C4-2B (cell line): ENCODE data around the gene FCRL1.

Source experiments
- H3K27ac ChIP-seq: fragments of 450-650 bp; 2 replicates; pipeline ENCODE4 v1.5.1; 2017
- ZFX ChIP-seq: fragments of 450-650 bp; IDR thresholded peaks from 2 replicates; pipeline ENCODE4 v1.6.1; 2017
- TF ChIP-seq, protein P1 (sequence below): fragments of 450-650 bp; conservative IDR thresholded peaks from 2 replicates; pipeline ENCODE4 v1.5.1; 2017; ENCODE audit warnings: mild to moderate bottlenecking

The FCRL1 gene, protein sequence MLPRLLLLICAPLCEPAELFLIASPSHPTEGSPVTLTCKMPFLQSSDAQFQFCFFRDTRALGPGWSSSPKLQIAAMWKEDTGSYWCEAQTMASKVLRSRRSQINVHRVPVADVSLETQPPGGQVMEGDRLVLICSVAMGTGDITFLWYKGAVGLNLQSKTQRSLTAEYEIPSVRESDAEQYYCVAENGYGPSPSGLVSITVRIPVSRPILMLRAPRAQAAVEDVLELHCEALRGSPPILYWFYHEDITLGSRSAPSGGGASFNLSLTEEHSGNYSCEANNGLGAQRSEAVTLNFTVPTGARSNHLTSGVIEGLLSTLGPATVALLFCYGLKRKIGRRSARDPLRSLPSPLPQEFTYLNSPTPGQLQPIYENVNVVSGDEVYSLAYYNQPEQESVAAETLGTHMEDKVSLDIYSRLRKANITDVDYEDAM

DNA sequence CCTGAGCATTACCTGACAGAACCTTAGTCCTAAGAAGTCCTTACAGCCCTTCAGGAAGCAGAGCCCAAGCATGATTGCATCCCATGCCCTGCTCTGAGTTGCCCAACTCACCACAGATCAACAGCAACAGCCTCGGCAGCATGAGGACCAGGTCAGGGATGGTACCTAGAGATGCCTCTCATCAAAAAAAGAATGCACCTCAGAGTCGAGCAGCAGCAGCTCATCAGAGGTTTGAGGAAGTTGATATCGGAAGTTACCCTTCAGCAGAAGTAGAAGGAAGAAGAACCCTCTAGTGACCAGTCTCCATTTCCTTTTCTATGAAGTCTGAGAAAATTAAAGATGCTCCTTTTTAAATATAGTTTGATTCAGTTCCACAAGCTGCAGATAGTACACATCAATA is at the start of gene FCRL1:
TSS of gene FCRL1 (minus strand) at position 225 of the 400 bp plus-strand sequence. CDS start at position 142, 83 bp downstream.
- no peak for TF ChIP-seq ZFX
- TF ChIP-seq, protein P1, sequence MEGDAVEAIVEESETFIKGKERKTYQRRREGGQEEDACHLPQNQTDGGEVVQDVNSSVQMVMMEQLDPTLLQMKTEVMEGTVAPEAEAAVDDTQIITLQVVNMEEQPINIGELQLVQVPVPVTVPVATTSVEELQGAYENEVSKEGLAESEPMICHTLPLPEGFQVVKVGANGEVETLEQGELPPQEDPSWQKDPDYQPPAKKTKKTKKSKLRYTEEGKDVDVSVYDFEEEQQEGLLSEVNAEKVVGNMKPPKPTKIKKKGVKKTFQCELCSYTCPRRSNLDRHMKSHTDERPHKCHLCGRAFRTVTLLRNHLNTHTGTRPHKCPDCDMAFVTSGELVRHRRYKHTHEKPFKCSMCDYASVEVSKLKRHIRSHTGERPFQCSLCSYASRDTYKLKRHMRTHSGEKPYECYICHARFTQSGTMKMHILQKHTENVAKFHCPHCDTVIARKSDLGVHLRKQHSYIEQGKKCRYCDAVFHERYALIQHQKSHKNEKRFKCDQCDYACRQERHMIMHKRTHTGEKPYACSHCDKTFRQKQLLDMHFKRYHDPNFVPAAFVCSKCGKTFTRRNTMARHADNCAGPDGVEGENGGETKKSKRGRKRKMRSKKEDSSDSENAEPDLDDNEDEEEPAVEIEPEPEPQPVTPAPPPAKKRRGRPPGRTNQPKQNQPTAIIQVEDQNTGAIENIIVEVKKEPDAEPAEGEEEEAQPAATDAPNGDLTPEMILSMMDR = no peak

DNA sequence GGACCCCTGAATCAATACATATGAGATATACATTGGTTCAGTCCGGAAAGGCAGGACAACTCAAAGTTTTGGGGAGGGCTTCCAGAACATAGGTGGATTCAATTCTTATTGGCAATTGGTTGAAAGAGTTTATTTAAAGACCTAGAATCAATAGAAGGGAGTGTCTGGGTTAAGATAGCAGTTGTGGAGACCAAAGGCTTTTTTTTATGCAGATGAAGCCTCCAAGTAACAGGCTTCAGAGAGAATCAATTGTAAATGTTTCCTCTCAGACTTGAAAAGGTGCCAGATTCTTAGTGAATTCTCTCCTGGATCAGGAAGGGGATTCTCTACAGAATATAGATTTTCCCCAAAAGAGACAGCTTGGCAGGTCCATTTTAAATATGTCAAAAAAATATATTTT is 48.7 kb upstream of the FCRL1 start:
- H3K27ac ChIP-seq = no peak overlapping the region
- TF ChIP-seq, protein P1 = no peak
- no peak for TF ChIP-seq ZFX

More for the DNA sequence above, at the start of gene FCRL1:
- H3K27ac ChIP-seq = no peak within 1 kb of the TSS

DNA sequence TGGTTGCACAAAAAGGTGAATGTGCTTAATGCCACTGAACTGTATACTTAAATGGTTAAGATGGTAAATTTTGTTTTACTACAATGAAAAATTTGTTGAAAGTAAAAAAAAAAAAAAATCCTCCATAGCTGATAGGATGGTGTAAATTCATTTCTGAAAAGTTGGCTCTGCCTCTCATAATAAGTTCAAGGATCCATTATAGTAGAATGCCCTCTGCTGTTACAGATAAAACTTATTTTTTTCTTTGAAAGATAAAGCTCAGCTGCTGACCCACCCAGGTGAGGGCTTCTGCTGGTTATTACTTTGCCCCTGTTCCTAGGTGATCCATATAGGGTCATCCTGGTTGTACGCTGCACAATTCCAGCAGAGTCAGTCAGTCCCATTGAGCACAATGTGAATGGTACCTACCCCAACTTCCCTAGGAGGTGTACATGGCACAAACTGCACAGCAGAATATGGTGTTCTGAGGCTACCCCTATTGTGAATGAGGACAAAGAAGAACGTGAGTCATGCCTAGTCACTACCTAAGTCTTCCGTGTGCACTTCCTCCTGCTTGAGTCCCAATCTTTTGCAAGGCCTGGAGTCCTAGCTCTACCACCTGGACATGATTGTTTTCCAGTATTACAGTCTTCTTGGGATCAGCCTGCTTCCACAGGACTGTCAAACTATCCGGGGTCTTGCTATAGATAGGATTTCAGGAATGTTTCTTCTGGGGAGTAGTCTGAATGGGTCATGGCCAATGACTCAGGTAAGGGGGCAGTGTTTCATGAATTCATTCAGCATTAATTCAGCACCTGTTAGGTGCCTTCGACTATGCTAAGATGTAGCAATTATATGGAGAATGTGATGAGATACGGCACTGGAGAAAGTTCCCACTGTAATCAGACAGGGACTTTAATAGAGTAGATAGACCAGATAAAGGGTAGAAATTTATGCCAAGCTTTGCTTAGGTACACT is 42.5 kb upstream of the FCRL1 start:
- H3K27ac ChIP-seq = no peak overlapping the region
- TF ChIP-seq, protein P1 = no peak
- TF ChIP-seq ZFX = no peak

DNA sequence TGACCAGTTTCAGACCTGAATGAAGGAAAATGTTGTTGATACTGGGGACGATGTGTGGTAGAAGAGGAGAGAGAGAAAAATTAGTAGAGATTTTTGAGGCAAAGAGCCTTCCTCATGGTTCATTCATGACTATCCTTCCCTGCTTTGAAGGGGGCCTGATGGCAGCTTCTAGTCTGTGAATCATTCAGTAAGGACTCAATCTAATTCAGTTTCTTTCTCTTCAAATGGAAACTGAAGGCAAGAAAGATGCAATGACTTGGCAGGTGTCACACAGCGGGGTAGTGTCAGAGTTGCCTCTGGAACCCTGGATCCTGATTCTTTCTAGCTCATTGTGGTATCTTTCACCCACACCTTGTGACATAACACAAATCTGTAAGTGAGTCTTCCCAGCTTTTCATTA is 36.6 kb upstream of the FCRL1 start:
- TF ChIP-seq, protein P1 = no peak
- no peak for TF ChIP-seq ZFX
- no peak overlapping the region for H3K27ac ChIP-seq

DNA sequence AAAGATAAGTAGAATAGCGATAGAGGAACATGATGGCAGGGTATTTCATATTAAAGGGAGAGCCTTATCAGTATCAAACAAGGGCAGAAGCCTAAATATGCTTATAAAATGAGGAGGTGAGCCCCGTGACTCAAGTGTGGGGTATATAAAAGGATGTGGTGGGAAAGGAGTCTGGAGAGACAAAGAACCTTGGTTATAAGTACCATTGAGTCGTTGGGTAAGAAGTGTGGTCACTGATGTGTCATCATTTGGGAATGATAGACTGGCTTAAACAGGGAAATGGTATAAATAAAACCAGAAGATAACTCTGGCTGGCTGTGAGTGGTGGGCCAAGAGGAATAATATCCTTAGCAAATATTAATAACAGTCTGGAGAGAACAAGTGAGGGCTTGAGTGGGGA is 32.6 kb upstream of the FCRL1 start:
- no peak overlapping the region for H3K27ac ChIP-seq
- TF ChIP-seq ZFX = no peak
- TF ChIP-seq, protein P1 = no peak

DNA sequence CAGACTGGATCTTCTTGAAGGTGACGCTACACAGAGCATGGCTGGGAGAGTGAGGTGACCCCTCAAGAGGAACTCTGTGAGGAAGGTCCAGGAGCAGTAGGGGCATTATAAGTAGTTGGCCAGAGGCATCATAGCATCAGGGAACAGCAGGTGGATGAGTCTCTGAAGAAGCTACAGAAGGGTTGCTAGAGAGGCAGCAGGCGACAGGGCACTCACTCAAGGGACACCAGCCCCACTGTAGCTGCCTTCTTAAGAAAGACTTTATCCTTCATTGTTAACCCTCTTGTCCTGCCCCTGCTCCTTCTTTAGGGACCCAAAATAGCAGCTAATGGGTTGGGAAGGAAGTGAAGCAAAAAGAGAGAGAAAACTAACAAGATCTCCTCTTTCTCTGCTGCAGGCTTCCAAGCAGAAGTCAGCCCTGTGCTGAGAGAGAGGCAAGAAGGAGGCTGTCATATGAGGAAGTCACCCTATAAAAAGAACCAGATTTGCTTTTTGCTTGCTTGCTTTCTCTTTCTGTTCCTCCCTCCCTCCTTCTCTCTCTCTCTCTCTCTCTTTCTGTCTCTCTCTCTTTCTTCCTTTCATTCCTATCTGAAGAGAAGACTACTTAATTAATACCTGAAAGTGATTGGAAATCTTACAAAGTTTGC is 29.4 kb upstream of the FCRL1 start:
- TF ChIP-seq ZFX = no peak
- TF ChIP-seq, protein P1 = no peak
- no peak overlapping the region for H3K27ac ChIP-seq
